A549 (cell line): ENCODE results near the gene CCDC38. TPM values are rescaled to one million over a fixed set of nuclear protein-coding genes. Genes with fewer than 3 reads are reported as not detected.

ENCODE experiments used
- ATAC-seq, 2 experiments: fragments of 200-7000 bp in 1 of 2; fragments of >200 bp in 1 of 2; cut with Nextera tagmentation in 1 of 2; cut with Tn5 transposase in 1 of 2; 3 replicates each; pipeline versions ENCODE4 v1.8.0 to v1.9.1; 2018 to 2020; ENCODE audit warnings: mild to moderate bottlenecking in 1 of 2, moderate library complexity in 1 of 2
- CTCF ChIA-PET: fragments of 300-600 bp; sonication (Branson Sonifier 250); formaldehyde crosslinking; extraction: SDS; loops from one replicate; lab custom pipeline; 2021; ENCODE audit warnings: antibody characterized with exemption, inconsistent platforms; lab: Yijun Ruan, JAX
- POLR2A ChIA-PET: fragments of 350-600 bp; formaldehyde crosslinking; extraction: SDS; loops from one replicate; lab custom pipeline; 2021; ENCODE audit warnings: antibody characterized with exemption, inconsistent platforms; lab: Yijun Ruan, JAX
- DNase-seq, 2 experiments: peaks; one replicate each; pipeline versions ENCODE4 v3.0.0 to v3.0.0-alpha.2; 2011 to 2016; ENCODE audit warnings: low read depth in 1 of 2, low spot score in 1 of 2
- FAIRE-seq: peaks from 2 replicates; lab custom pipeline; 2011; peaks lifted over from hg19 to GRCh38; lab: Jason Lieb, UNC
- H3K27ac ChIP-seq, 2 experiments: fragments of >200 bp; sonication (Bioruptor Twin); formaldehyde crosslinking; 3 replicates each; pipeline ENCODE4 v1.5.1; 2016 to 2017
- H3K4me1 ChIP-seq: fragments of >200 bp; sonication (Bioruptor Twin); formaldehyde crosslinking; 3 replicates; pipeline ENCODE4 v1.6.1; 2016
- H3K4me2 ChIP-seq: fragments of >200 bp; sonication (Bioruptor Twin); formaldehyde crosslinking; 3 replicates; pipeline ENCODE4 v1.6.1; 2016
- H3K4me3 ChIP-seq: fragments of >200 bp; sonication (Bioruptor Twin); formaldehyde crosslinking; 3 replicates; pipeline ENCODE4 v1.5.1; 2016
- H3K9me3 ChIP-seq: fragments of >200 bp; sonication (Bioruptor Twin); formaldehyde crosslinking; 3 replicates; pipeline ENCODE4 v1.6.1; 2016
- ATOH8 ChIP-seq: fragments of 250-450 bp; sonication (Bioruptor Pico); IDR thresholded peaks from 2 replicates; pipeline ENCODE4 v1.5.0; 2020; ENCODE audit warnings: low read depth, mild to moderate bottlenecking, moderate library complexity
- CTCF ChIP-seq: fragments of >200 bp; sonication (Bioruptor Twin); formaldehyde crosslinking; IDR thresholded peaks from 3 replicates; pipeline ENCODE4 v1.5.1; 2016
- ELK1 ChIP-seq: fragments of 150-350 bp; IDR thresholded peaks from 2 replicates; pipeline ENCODE4 v1.6.1; 2014; ENCODE audit warnings: low read depth, mild to moderate bottlenecking, low read length
- FOSB ChIP-seq: fragments of 250-450 bp; sonication (Bioruptor Pico); IDR thresholded peaks from 2 replicates; pipeline ENCODE4 v1.5.0; 2020; ENCODE audit warnings: mild to moderate bottlenecking, moderate library complexity
- FOSL2 ChIP-seq, 2 experiments: fragments of 450-650 bp in 1 of 2; fragments of >200 bp in 1 of 2; sonication (Bioruptor Twin) in 1 of 2; formaldehyde crosslinking; IDR thresholded peaks; 2 replicates each; pipeline versions ENCODE4 v1.5.0 to v1.6.1; 2016 to 2020; ENCODE audit warnings: mild to moderate bottlenecking in 1 of 2, moderate library complexity in 1 of 2
- FOXS1 ChIP-seq: fragments of 250-450 bp; sonication (Bioruptor Pico); IDR thresholded peaks from 2 replicates; pipeline ENCODE4 v1.5.0; 2020; ENCODE audit warnings: mild to moderate bottlenecking, moderate library complexity
- HEYL ChIP-seq: fragments of 250-450 bp; sonication (Bioruptor Pico); IDR thresholded peaks from 2 replicates; pipeline ENCODE4 v1.8.0; 2021; ENCODE audit warnings: mild to moderate bottlenecking, moderate library complexity
- HOXA7 ChIP-seq: fragments of 250-450 bp; sonication (Bioruptor Pico); IDR thresholded peaks from 2 replicates; pipeline ENCODE4 v1.5.0; 2020; ENCODE audit warnings: mild to moderate bottlenecking, moderate library complexity
- HOXB13 ChIP-seq: fragments of 250-450 bp; sonication (Bioruptor Pico); IDR thresholded peaks from 2 replicates; pipeline ENCODE4 v1.5.0; 2020; ENCODE audit warnings: low read depth, mild to moderate bottlenecking, moderate library complexity
- KDM1A ChIP-seq: fragments of 200-600 bp; sonication (generic); IDR thresholded peaks from 2 replicates; pipeline ENCODE4 v1.6.1; 2016; ENCODE audit warnings: low read depth, mild to moderate bottlenecking
- NFE2L2 ChIP-seq: fragments of 150-350 bp; conservative IDR thresholded peaks from 2 replicates; pipeline ENCODE4 v1.6.1; 2014; ENCODE audit warnings: low read length
- NPAS2 ChIP-seq: fragments of 250-450 bp; sonication (Bioruptor Pico); IDR thresholded peaks from 2 replicates; pipeline ENCODE4 v1.8.0; 2022; ENCODE audit warnings: mild to moderate bottlenecking, moderate library complexity, borderline replicate concordance
- NR3C1 ChIP-seq: fragments of >200 bp; sonication (Bioruptor Twin); formaldehyde crosslinking; IDR thresholded peaks from 3 replicates; pipeline ENCODE4 v1.6.1; 2017
- PHF8 ChIP-seq: fragments of 200-600 bp; sonication (generic); IDR thresholded peaks from 2 replicates; pipeline ENCODE4 v1.6.1; 2016; ENCODE audit warnings: low read depth, mild to moderate bottlenecking, antibody characterized with exemption, moderate library complexity, borderline replicate concordance
- POLR2A ChIP-seq: IDR thresholded peaks from 2 replicates; pipeline ENCODE4 v1.6.1; 2012; ENCODE audit warnings: mild to moderate bottlenecking, low read length
- POLR2AphosphoS2 ChIP-seq: conservative IDR thresholded peaks from 2 replicates; pipeline ENCODE4 v1.6.1; 2012; ENCODE audit warnings: low read length, improper control_type of control experiment, inconsistent platforms
- RAD21 ChIP-seq, 2 experiments: fragments of >200 bp in 1 of 2; sonication (Bioruptor Twin) in 1 of 2; formaldehyde crosslinking in 1 of 2; IDR thresholded peaks in 1 of 2; conservative IDR thresholded peaks in 1 of 2; 2 replicates in 1 of 2; 3 replicates in 1 of 2; pipeline ENCODE4 v1.6.1; 2012 to 2018; ENCODE audit warnings: inconsistent platforms in 1 of 2
- SMC3 ChIP-seq: fragments of >200 bp; sonication (Bioruptor Twin); formaldehyde crosslinking; IDR thresholded peaks from 3 replicates; pipeline ENCODE4 v1.6.1; 2018; ENCODE audit warnings: inconsistent platforms
- SREBF2 ChIP-seq: fragments of 450-650 bp; IDR thresholded peaks from 2 replicates; pipeline ENCODE4 v1.6.1; 2014; ENCODE audit warnings: mild to moderate bottlenecking, moderate library complexity
- TP53 ChIP-seq: fragments of 250-450 bp; sonication (Bioruptor Pico); IDR thresholded peaks from 2 replicates; pipeline ENCODE4 v1.5.0; 2021; ENCODE audit warnings: mild to moderate bottlenecking, moderate library complexity
- ZC3H11A ChIP-seq: fragments of 450-650 bp; IDR thresholded peaks from 2 replicates; pipeline ENCODE4 v1.6.1; 2014; ENCODE audit warnings: antibody characterized with exemption, mild to moderate bottlenecking
- WGBS: methylation state at CpG from one replicate; pipeline ENCODE4 v1.1.6; 2017; ENCODE audit errors: missing lambda C conversion rate; 5-methylcytosine and 5-hydroxymethylcytosine counted together
- polyA plus RNA-seq, 4 experiments: library from polyadenylated mRNA; depleted of rRNA in 3 of 4; stranded (reverse); fragments of >200 nt; fragmentation: RNase III in 1 of 4; extraction: RNeasy Plus Mini Kit Qiagen cat#74134 plus additional on column Dnase treatment in 1 of 4; gene quantifications; 2 replicates in 3 of 4; 3 replicates in 1 of 4; pipeline ENCODE4 v1.2.3, GENCODE V29; 2011 to 2017
- TF ChIP-seq, protein P1 (sequence below): fragments of 200-600 bp; sonication (generic); IDR thresholded peaks from 2 replicates; pipeline ENCODE4 v1.6.1; 2016; ENCODE audit warnings: antibody characterized with exemption, mild to moderate bottlenecking, moderate library complexity
- TF ChIP-seq, protein P2 (sequence below): IDR thresholded peaks from 2 replicates; pipeline ENCODE4 v1.6.1; 2012; ENCODE audit warnings: low read depth, borderline replicate concordance

The CCDC38 gene
- polyA plus RNA-seq, 2 of the 4 experiments (the other 2 are of a cell fraction): 0.18 to 0.41 TPM

DNA sequence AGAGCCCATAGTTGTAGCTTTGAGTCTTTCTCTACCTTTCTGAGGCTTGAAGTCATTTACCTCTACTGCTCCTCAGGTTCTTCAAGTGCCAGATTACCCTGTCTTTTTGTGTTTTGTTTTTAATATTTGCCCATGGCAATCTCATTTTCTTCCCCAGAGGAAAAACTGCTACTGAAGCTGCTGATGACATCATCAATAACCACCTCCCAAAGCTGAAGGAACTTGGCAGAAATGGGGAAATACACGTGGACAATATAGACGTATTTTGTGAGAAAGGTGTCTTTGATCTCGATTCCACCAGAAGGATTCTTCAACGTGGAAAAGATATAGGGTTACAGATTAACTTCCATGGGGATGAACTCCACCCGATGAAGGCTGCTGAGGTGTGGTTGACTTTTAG, 17.8 kb upstream of the CCDC38 start:
- Histone ChIP-seq H3K9me3 (no peaks in the 10 kb centered on the region), H3K4me3 (no peak overlapping the region), H3K27ac (no peak overlapping the region), H3K4me1 (no peaks in the 10 kb centered on the region), H3K4me2 (0 out of 3 replicates have a peak overlapping the region, but pooled peaks have one; percentile 27)
- ChIA-PET CTCF (interaction anchor here (1.0 to 1.4 kb wide), 3 partner anchors 17 to 47 kb away, joined by 3 to 9 read pairs (median 4); partner anchors contain the start of gene AMDHD1), POLR2A (interaction anchor here (1.5 kb wide), 1 partner anchor 17 kb away, joined by 8 read pairs; the partner anchor contains the start of genes AMDHD1 and CCDC38)
- DNase-seq (no peak), ATAC-seq (no peak), FAIRE-seq (no peak)
- 20% methylated on average over 5 of the region's 5 CpGs for WGBS
- TF ChIP-seq NPAS2 (CRISPR knock-in tag) (no peak), KDM1A (no peak), ATOH8 (CRISPR knock-in tag) (no peak), POLR2A (no peak), SREBF2 (no peak), ZC3H11A (no peak), ELK1 (no peak), HOXA7 (no peak), NR3C1 (no peak), FOSB (CRISPR knock-in tag) (no peak), FOXS1 (CRISPR knock-in tag) (no peak), POLR2AphosphoS2 (no peak), SMC3 (no peak), NFE2L2 (no peak), PHF8 (no peak), HOXB13 (CRISPR knock-in tag) (no peak)
- TF ChIP-seq, protein P1, sequence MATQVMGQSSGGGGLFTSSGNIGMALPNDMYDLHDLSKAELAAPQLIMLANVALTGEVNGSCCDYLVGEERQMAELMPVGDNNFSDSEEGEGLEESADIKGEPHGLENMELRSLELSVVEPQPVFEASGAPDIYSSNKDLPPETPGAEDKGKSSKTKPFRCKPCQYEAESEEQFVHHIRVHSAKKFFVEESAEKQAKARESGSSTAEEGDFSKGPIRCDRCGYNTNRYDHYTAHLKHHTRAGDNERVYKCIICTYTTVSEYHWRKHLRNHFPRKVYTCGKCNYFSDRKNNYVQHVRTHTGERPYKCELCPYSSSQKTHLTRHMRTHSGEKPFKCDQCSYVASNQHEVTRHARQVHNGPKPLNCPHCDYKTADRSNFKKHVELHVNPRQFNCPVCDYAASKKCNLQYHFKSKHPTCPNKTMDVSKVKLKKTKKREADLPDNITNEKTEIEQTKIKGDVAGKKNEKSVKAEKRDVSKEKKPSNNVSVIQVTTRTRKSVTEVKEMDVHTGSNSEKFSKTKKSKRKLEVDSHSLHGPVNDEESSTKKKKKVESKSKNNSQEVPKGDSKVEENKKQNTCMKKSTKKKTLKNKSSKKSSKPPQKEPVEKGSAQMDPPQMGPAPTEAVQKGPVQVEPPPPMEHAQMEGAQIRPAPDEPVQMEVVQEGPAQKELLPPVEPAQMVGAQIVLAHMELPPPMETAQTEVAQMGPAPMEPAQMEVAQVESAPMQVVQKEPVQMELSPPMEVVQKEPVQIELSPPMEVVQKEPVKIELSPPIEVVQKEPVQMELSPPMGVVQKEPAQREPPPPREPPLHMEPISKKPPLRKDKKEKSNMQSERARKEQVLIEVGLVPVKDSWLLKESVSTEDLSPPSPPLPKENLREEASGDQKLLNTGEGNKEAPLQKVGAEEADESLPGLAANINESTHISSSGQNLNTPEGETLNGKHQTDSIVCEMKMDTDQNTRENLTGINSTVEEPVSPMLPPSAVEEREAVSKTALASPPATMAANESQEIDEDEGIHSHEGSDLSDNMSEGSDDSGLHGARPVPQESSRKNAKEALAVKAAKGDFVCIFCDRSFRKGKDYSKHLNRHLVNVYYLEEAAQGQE: no peak
- TF ChIP-seq, protein P2, sequence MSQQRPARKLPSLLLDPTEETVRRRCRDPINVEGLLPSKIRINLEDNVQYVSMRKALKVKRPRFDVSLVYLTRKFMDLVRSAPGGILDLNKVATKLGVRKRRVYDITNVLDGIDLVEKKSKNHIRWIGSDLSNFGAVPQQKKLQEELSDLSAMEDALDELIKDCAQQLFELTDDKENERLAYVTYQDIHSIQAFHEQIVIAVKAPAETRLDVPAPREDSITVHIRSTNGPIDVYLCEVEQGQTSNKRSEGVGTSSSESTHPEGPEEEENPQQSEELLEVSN: no peak

DNA sequence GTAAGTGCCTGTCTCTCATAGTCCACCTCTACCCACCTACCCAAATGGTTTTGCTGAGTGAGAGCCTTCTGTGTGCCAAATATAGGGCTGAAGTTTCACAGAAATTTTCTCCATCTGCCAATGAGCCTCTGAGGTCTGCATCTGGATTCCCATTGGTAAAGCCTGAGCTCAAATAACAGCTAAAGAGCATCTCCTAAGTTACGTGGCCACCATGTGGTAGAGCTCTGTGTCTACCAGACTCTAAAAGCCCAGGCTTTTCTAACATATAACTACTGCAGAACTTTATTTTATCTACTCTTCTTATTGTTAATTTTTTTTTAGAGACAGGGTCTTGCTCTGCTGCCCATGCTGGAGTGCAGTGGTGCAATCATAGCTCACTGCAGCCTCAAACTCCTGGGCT, 16.7 kb upstream of the CCDC38 start:
- Histone ChIP-seq H3K4me2 (no peak overlapping the region), H3K4me1 (no peaks in the 10 kb centered on the region), H3K9me3 (no peaks in the 10 kb centered on the region)
- CTCF ChIA-PET: interaction anchor here (1.0 to 1.4 kb wide), 5 partner anchors 16 to 377 kb away, joined by 3 to 9 read pairs (median 4); partner anchors contain the start of gene AMDHD1
- POLR2A ChIA-PET: interaction anchor here (0.7 to 1.5 kb wide), 2 partner anchors 16 to 768 kb away, joined by 3 to 8 read pairs; partner anchors contain the start of genes AMDHD1 and CCDC38
- no peak for TF ChIP-seq HEYL (CRISPR knock-in tag)
- TF ChIP-seq RAD21 (conservative IDR thresholded peaks at IDR 0.05 in 1 of 2, IDR thresholded peaks at IDR 0.05 in 1 of 2): peak; percentile 48 to 70; a peak in 4 of 5 replicates
- TF ChIP-seq FOSL2 (IDR thresholded peaks at IDR 0.05): no peak
- no peak for TF ChIP-seq FOSL2 (CRISPR knock-in tag; IDR thresholded peaks at IDR 0.05)
- TF ChIP-seq TP53: no peak
- 0 out of 3 replicates have a peak, but pooled peaks have one; percentile 24 for TF ChIP-seq SMC3
- TF ChIP-seq CTCF: peak; percentile 31; the same call in 2 of the 3 replicates
- TF ChIP-seq, all 56 proteins: peak for 3
- peak; percentile 33 to 66 for DNase-seq
- H3K27ac ChIP-seq: no peak overlapping the region
- WGBS: 72% methylated on average over 1 of the region's 1 CpG
- no peak overlapping the region for H3K4me3 ChIP-seq
- no peak for FAIRE-seq
- peak; percentile 83 to 93; a peak in 5 of 6 replicates for ATAC-seq
